H1 (cell line): ENCODE results near the gene LTC4S. TPM values are rescaled to one million over a fixed set of nuclear protein-coding genes. Genes with fewer than 3 reads are reported as not detected.
A peak's percentile ranks its signal among the peaks of the same experiment; 100 is the strongest.

Experiments used
- CTCF ChIA-PET: fragments of 300-600 bp; sonication (Branson Sonifier 250); formaldehyde crosslinking; loops from one replicate; lab custom pipeline; 2021; ENCODE audit not compliant: partially characterized antibody; lab: Charles Lee
- POLR2A ChIA-PET: fragments of 300-600 bp; sonication (Branson Sonifier 250); formaldehyde crosslinking; loops from one replicate; lab custom pipeline; 2021; ENCODE audit warnings: inconsistent platforms; ENCODE audit not compliant: partially characterized antibody; lab: Charles Lee
- DNase-seq, 2 experiments: peaks; one replicate each; pipeline versions ENCODE4 v3.0.0 to v3.0.0-alpha.2; 2010 to 2022; ENCODE audit warnings: low spot score in 2 of 2, low read depth in 1 of 2, mixed read lengths in 1 of 2
- FAIRE-seq: peaks from 2 replicates; lab custom pipeline; 2011; peaks lifted over from hg19 to GRCh38; lab: Jason Lieb, UNC
- H2AFZ ChIP-seq: 2 replicates; pipeline ENCODE4 v1.8.1; 2012; ENCODE audit warnings: low read length, inconsistent platforms
- H2AK5ac ChIP-seq: 2 replicates; pipeline ENCODE4 v1.6.1; 2013; ENCODE audit warnings: low read depth, low read length
- H2BK120ac ChIP-seq: replicated peaks from 2 replicates; pipeline ENCODE3; 2013; ENCODE audit warnings: low read depth, low read length, inconsistent platforms
- H2BK12ac ChIP-seq: 2 replicates; pipeline ENCODE4 v1.6.1; 2013; ENCODE audit warnings: low read depth, low read length
- H2BK15ac ChIP-seq: 2 replicates; pipeline ENCODE4 v1.6.1; 2013; ENCODE audit warnings: low read length
- H2BK20ac ChIP-seq: 2 replicates; pipeline ENCODE4 v1.6.1; 2013; ENCODE audit warnings: low read length
- H2BK5ac ChIP-seq: 2 replicates; pipeline ENCODE4 v1.6.1; 2013; ENCODE audit warnings: low read depth, low read length
- H3K14ac ChIP-seq: 2 replicates; pipeline ENCODE4 v1.6.1; 2013; ENCODE audit warnings: inconsistent platforms; ENCODE audit not compliant: insufficient read length
- H3K18ac ChIP-seq: 2 replicates; pipeline ENCODE4 v1.6.1; 2013; ENCODE audit warnings: low read length; ENCODE audit errors: extremely low read depth
- H3K23ac ChIP-seq: 2 replicates; pipeline ENCODE4 v1.6.1; 2013; ENCODE audit warnings: inconsistent platforms; ENCODE audit not compliant: insufficient read length
- H3K23me2 ChIP-seq: 2 replicates; pipeline ENCODE4 v1.6.1; 2013; ENCODE audit warnings: low read depth, low read length
- H3K27ac ChIP-seq: 2 replicates; pipeline ENCODE4 v1.6.1; 2011; ENCODE audit warnings: low read depth, low read length, inconsistent platforms
- H3K27me3 ChIP-seq, 4 experiments: replicated peaks in 1 of 4; 1 replicate in 1 of 4; 2 replicates in 3 of 4; pipeline versions ENCODE4 v1.6.1 to v1.8.1; 2011 to 2013; ENCODE audit warnings: low read length in 3 of 4, mild to moderate bottlenecking in 3 of 4, inconsistent platforms in 2 of 4, mixed read lengths in 2 of 4, moderate library complexity in 1 of 4; ENCODE audit not compliant: control insufficient read depth in 3 of 4, insufficient read depth in 3 of 4; ENCODE audit errors: extremely low read depth in 1 of 4
- H3K36me3 ChIP-seq, 4 experiments: 2 replicates each; pipeline versions ENCODE4 v1.6.1 to v1.8.1; 2011 to 2013; ENCODE audit warnings: mild to moderate bottlenecking in 4 of 4, low read length in 3 of 4, moderate library complexity in 2 of 4, control low read depth in 1 of 4, inconsistent platforms in 1 of 4; ENCODE audit not compliant: insufficient read depth in 4 of 4, control insufficient read depth in 2 of 4
- H3K4ac ChIP-seq: replicated peaks from 2 replicates; pipeline ENCODE3; 2013; ENCODE audit warnings: low read length, low read depth, mixed read lengths, inconsistent platforms; ENCODE audit not compliant: insufficient read length
- H3K4me1 ChIP-seq, 4 experiments: replicated peaks in 1 of 4; 1 replicate in 1 of 4; 2 replicates in 3 of 4; pipeline versions ENCODE4 v1.6.1 to v1.8.1; 2011 to 2013; ENCODE audit warnings: low read length in 3 of 4, inconsistent platforms in 2 of 4, mixed read lengths in 1 of 4; ENCODE audit not compliant: insufficient read depth in 4 of 4, control insufficient read depth in 3 of 4
- H3K4me2 ChIP-seq, 2 experiments: 2 replicates each; pipeline versions ENCODE4 v1.6.1 to v1.8.1; 2011 to 2013; ENCODE audit warnings: low read depth in 2 of 2, low read length in 2 of 2, control low read depth in 1 of 2, inconsistent platforms in 1 of 2, mild to moderate bottlenecking in 1 of 2; ENCODE audit not compliant: insufficient read depth in 1 of 2
- H3K4me3 ChIP-seq, 4 experiments: fragments of 200-600, 300-600 bp in 1 of 4; sonication (generic), shearing (Covaris generic), sonication (Bioruptor Twin) in 1 of 4; 2 replicates each; pipeline versions ENCODE4 v1.5.1 to v1.8.1; 2011 to 2016; ENCODE audit warnings: low read length in 4 of 4, low read depth in 3 of 4, control low read depth in 2 of 4, inconsistent platforms in 2 of 4, mild to moderate bottlenecking in 2 of 4, mixed read lengths in 1 of 4, moderate library complexity in 1 of 4; ENCODE audit not compliant: insufficient read depth in 2 of 4; ENCODE audit errors: extremely low read depth in 1 of 4
- H3K56ac ChIP-seq: replicated peaks from 2 replicates; pipeline ENCODE3; 2013; ENCODE audit warnings: low read depth, mild to moderate bottlenecking, mixed read lengths, low read length, inconsistent platforms; ENCODE audit not compliant: insufficient read length
- H3K79me1 ChIP-seq: 2 replicates; pipeline ENCODE4 v1.6.1; 2013; ENCODE audit warnings: low read depth, low read length, control low read depth
- H3K79me2 ChIP-seq, 2 experiments: 2 replicates each; pipeline versions ENCODE4 v1.6.1 to v1.8.1; 2012 to 2013; ENCODE audit warnings: low read length in 2 of 2, mild to moderate bottlenecking in 2 of 2, inconsistent platforms in 1 of 2; ENCODE audit not compliant: insufficient read depth in 2 of 2, control insufficient read depth in 1 of 2
- H3K9ac ChIP-seq, 4 experiments: replicated peaks in 1 of 4; 1 replicate in 1 of 4; 2 replicates in 3 of 4; pipeline versions ENCODE4 v1.6.1 to v1.8.1; 2011 to 2013; ENCODE audit warnings: low read depth in 3 of 4, low read length in 3 of 4, control low read depth in 2 of 4, mild to moderate bottlenecking in 2 of 4, moderate library complexity in 2 of 4, inconsistent platforms in 1 of 4; ENCODE audit errors: extremely low read depth in 1 of 4
- H3K9me3 ChIP-seq, 2 experiments: 2 replicates each; pipeline versions ENCODE4 v1.6.1 to v1.8.1; 2012 to 2013; ENCODE audit warnings: mild to moderate bottlenecking in 2 of 2, moderate library complexity in 2 of 2, control low read depth in 1 of 2, inconsistent platforms in 1 of 2, low read depth in 1 of 2, low read length in 1 of 2, mixed read lengths in 1 of 2; ENCODE audit not compliant: insufficient read depth in 2 of 2
- H4K20me1 ChIP-seq, 2 experiments: replicated peaks in 1 of 2; 2 replicates each; pipeline versions ENCODE3 to v1.8.1; 2011 to 2013; ENCODE audit warnings: inconsistent platforms in 2 of 2, low read length in 2 of 2, mild to moderate bottlenecking in 1 of 2; ENCODE audit not compliant: insufficient read depth in 2 of 2, control insufficient read depth in 1 of 2
- H4K5ac ChIP-seq: 2 replicates; pipeline ENCODE4 v1.6.1; 2013; ENCODE audit warnings: low read length, low read depth, mixed read lengths, inconsistent platforms; ENCODE audit not compliant: insufficient read length
- H4K8ac ChIP-seq: 2 replicates; pipeline ENCODE4 v1.8.0; 2013; ENCODE audit warnings: mild to moderate bottlenecking, moderate library complexity, low read length, inconsistent platforms; ENCODE audit not compliant: insufficient read depth; ENCODE audit errors: extremely low read depth
- H4K91ac ChIP-seq: replicated peaks from 2 replicates; pipeline ENCODE3; 2013; ENCODE audit warnings: low read length, mixed read lengths, inconsistent platforms; ENCODE audit not compliant: insufficient read length
- JUND ChIP-seq: IDR thresholded peaks from 2 replicates; pipeline ENCODE4 v1.6.1; 2011; ENCODE audit warnings: mild to moderate bottlenecking, improper control_type of control experiment, low read length
- KDM1A ChIP-seq: fragments of 200-600, 300-600 bp; sonication (generic); IDR thresholded peaks from 2 replicates; pipeline ENCODE4 v1.7.1; 2016; ENCODE audit warnings: mild to moderate bottlenecking, low read length, borderline replicate concordance
- RFX5 ChIP-seq: IDR thresholded peaks from 2 replicates; pipeline ENCODE4 v1.6.1; 2011; ENCODE audit warnings: low read depth, low read length, improper control_type of control experiment, borderline replicate concordance
- SIN3A ChIP-seq, 2 experiments: IDR thresholded peaks in 1 of 2; conservative IDR thresholded peaks in 1 of 2; 2 replicates each; pipeline ENCODE4 v1.6.1; 2011 to 2012; ENCODE audit warnings: low read length in 2 of 2, improper control_type of control experiment in 1 of 2, low read depth in 1 of 2, mild to moderate bottlenecking in 1 of 2
- SRF ChIP-seq: IDR thresholded peaks from 2 replicates; pipeline ENCODE4 v1.6.1; 2011; ENCODE audit warnings: mild to moderate bottlenecking, low read depth, low read length, moderate library complexity
- SUZ12 ChIP-seq: fragments of 200-600 bp; sonication (generic); IDR thresholded peaks from 2 replicates; pipeline ENCODE4 v1.6.1; 2012; ENCODE audit warnings: mild to moderate bottlenecking, inconsistent platforms, low read length, moderate library complexity, mixed read lengths
- WGBS, 2 experiments: shearing (Covaris generic) in 1 of 2; methylation state at CpG; one replicate each; pipeline versions ENCODE4 v1.1.6 to v1.1.7; 2013 to 2015; ENCODE audit warnings: low lambda C conversion rate in 2 of 2, mixed read lengths in 2 of 2, inconsistent platforms in 1 of 2, low coverage in 1 of 2, missing lambda C conversion rate in 1 of 2; ENCODE audit not compliant: insufficient replicate concordance in 2 of 2, insufficient coverage in 1 of 2, insufficient read length in 1 of 2; ENCODE audit errors: extremely low coverage in 1 of 2, missing lambda C conversion rate in 1 of 2; 5-methylcytosine and 5-hydroxymethylcytosine counted together
- polyA plus RNA-seq, 7 experiments: library from polyadenylated mRNA; depleted of rRNA in 3 of 7; stranded (reverse) in 5 of 7; unstranded in 2 of 7; fragments of >200 nt in 5 of 7; fragments of 200-250 nt in 2 of 7; gene quantifications; 1 replicate in 5 of 7; 2 replicates in 1 of 7; 4 replicates in 1 of 7; pipeline versions ENCODE4 v1.2.1 to v1.2.3, GENCODE V29; 2011 to 2013; ENCODE audit warnings: missing spikeins in 2 of 7, mixed read lengths in 2 of 7
- total RNA-seq: library from RNA; stranded (reverse); fragmentation: NEBNext Ultra II Directional; extraction: Animal tissue kit (Norgen Biotek cat#: 25700); gene quantifications from 2 replicates; pipeline ENCODE4 v1.2.1, GENCODE V29; 2021
- TF ChIP-seq, protein P1 (sequence below): IDR thresholded peaks from 2 replicates; pipeline ENCODE4 v1.6.1; 2012; ENCODE audit warnings: low read length, inconsistent platforms

The LTC4S gene
- total and polyA plus RNA-seq, 2 of the 8 experiments (the other 6 are each of a cell fraction or from before 2014, with no cell fraction given) = 2.2 to 3.7 TPM

DNA sequence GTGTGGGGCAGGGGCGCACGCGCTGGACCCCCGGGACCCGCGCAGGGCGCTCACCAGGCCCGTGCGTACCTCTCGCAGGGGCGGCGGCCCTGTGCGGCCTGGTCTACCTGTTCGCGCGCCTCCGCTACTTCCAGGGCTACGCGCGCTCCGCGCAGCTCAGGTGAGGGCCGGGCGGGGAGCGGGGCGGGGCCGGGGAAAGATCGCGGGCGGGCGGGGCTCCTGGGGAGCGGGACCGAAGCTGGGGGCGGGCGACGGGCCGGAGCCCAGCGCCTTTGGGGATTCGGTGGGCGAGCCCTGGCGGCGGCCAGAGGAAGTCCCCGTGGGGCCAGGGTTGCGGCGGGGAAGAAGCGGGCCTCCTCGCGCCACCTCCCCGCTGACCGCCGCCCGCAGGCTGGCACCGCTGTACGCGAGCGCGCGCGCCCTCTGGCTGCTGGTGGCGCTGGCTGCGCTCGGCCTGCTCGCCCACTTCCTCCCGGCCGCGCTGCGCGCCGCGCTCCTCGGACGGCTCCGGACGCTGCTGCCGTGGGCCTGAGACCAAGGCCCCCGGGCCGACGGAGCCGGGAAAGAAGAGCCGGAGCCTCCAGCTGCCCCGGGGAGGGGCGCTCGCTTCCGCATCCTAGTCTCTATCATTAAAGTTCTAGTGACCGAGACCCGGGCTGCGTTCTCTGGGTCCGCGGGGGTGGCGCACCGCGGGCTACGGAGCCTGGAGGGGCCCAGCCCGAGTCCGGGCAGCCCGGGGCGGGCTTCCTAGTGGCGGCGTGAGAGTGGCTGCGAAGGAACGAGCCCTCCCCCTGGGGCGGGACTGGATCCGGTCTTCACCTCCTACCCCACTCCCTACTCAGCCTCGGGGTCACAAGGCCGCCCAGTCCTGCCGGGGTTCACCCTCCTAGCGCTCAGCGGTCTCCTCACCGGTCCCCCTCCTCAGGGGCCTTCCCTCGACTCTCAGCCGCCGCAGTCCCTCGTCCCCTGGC, 2.4 kb downstream of the LTC4S start:
- Histone ChIP-seq H3K18ac (peak overlapping the region; percentile 78), H3K27me3 (peaks cover 0 to 2% (median 0%) of the 10 kb centered on the region in 4 experiments; a peak in 1 of 7 replicates), H4K8ac (peak overlapping the region; percentile 57; the same call in 1 of the 2 replicates), H4K91ac (peak overlapping the region; percentile 72), H3K79me2 (no peaks in the 10 kb centered on the region), H3K4me2 (peak overlapping the region; percentile 60 to 91), H3K36me3 (peaks cover 12 to 28% (median 27%) of the 10 kb centered on the region in 4 experiments), H3K23me2 (peaks cover 7% of the 10 kb centered on the region), H3K14ac (no peak overlapping the region), H2BK20ac (no peak overlapping the region), H3K4me3 (peak overlapping the region; percentile 61 to 88 (median 64)), H2BK12ac (no peak overlapping the region), H2AFZ (no peak overlapping the region; the same call in 1 of the 2 replicates), H3K79me1 (no peaks in the 10 kb centered on the region), H4K5ac (peak overlapping the region; percentile 79), H4K20me1 (peaks cover 5 to 14% of the 10 kb centered on the region in 2 experiments), H2BK5ac (peak overlapping the region; percentile 24; the same call in 1 of the 2 replicates), H2BK120ac (no peak overlapping the region), H3K56ac (no peak overlapping the region), H3K23ac (no peak overlapping the region), H3K27ac (no peak overlapping the region), H3K4me1 (peaks cover 0 to 14% (median 9%) of the 10 kb centered on the region in 4 experiments; a peak in 5 of 7 replicates), H2AK5ac (no peak overlapping the region; the same call in 1 of the 2 replicates), H3K9ac (peak overlapping the region in 3 of 4 experiments; percentile 38 to 66 (median 54); a peak in 5 of 7 replicates), H2BK15ac (0 out of 2 replicates have a peak overlapping the region, but pooled peaks have one; percentile 16), H3K9me3 (no peaks in the 10 kb centered on the region), H3K4ac (no peak overlapping the region)
- POLR2A ChIA-PET = interaction anchor here (0.7 to 16.9 kb wide), 12 partner anchors 11 to 172 kb away, joined by 3 to 207 read pairs (median 5); partner anchors contain the start of genes HNRNPH1, MGAT4B and SQSTM1
- DNase-seq (peak in 1 of 2 experiments; percentile 85), FAIRE-seq (no peak)
- CTCF ChIA-PET = interaction anchor here (1.0 to 3.3 kb wide), 8 partner anchors 11 to 128 kb away, joined by 3 to 23 read pairs (median 4); no protein-coding TSS in a partner anchor
- 4% methylated on average over 65 of the region's 113 CpGs; no CpG with 5 or more reads in 1 of the 2 experiments for WGBS, 2 experiments
- TF ChIP-seq, protein P1, sequence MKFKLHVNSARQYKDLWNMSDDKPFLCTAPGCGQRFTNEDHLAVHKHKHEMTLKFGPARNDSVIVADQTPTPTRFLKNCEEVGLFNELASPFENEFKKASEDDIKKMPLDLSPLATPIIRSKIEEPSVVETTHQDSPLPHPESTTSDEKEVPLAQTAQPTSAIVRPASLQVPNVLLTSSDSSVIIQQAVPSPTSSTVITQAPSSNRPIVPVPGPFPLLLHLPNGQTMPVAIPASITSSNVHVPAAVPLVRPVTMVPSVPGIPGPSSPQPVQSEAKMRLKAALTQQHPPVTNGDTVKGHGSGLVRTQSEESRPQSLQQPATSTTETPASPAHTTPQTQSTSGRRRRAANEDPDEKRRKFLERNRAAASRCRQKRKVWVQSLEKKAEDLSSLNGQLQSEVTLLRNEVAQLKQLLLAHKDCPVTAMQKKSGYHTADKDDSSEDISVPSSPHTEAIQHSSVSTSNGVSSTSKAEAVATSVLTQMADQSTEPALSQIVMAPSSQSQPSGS = no peak
- TF ChIP-seq KDM1A (no peak), SRF (no peak), SUZ12 (no peak), RFX5 (no peak), SIN3A (conservative IDR thresholded peaks at IDR 0.05 in 1 of 2, IDR thresholded peaks at IDR 0.05 in 1 of 2; ENCODE audit: low read depth in 1 of 2, low read length in 2 of 2) (peak in 1 of 2 experiments; percentile 29; a peak in 2 of 4 replicates), JUND (no peak)
